ENCODE results near the gene DPP10.

The DPP10 gene

GRCh38 chr2:114789989-114790388, 347.5 kb downstream of the DPP10 start:
- DNase-seq (ENCODE audit: low read depth in 2 of 2): no peak
- no peak overlapping the region for H3K4me3 ChIP-seq (replicated peaks in 1 of 2; ENCODE audit: low read depth in 2 of 2, low read length in 2 of 2)
- TF ChIP-seq CTCF (IDR thresholded peaks at IDR 0.05; ENCODE audit: low read depth, low read length): no peak

GRCh38 chr2:114797540-114797939, 355.1 kb downstream of the DPP10 start:
- no peak for TF ChIP-seq CTCF (IDR thresholded peaks at IDR 0.05; ENCODE audit: low read depth, low read length)
- H3K4me3 ChIP-seq (replicated peaks in 1 of 2; ENCODE audit: low read depth in 2 of 2, low read length in 2 of 2): no peak overlapping the region
- no peak for DNase-seq (ENCODE audit: low read depth in 2 of 2)

GRCh38 chr2:114797942-114798341, 355.5 kb downstream of the DPP10 start:
- H3K4me3 ChIP-seq (replicated peaks in 1 of 2; ENCODE audit: low read depth in 2 of 2, low read length in 2 of 2): no peak overlapping the region
- no peak for DNase-seq (ENCODE audit: low read depth in 2 of 2)
- TF ChIP-seq CTCF (IDR thresholded peaks at IDR 0.05; ENCODE audit: low read depth, low read length): no peak

- DNase-seq (ENCODE audit: low read depth in 2 of 2): no peak
- H3K4me3 ChIP-seq (replicated peaks in 1 of 2; ENCODE audit: low read depth in 2 of 2, low read length in 2 of 2): no peak overlapping the region
- TF ChIP-seq CTCF (IDR thresholded peaks at IDR 0.05; ENCODE audit: low read depth, low read length): no peak
Observed at GRCh38 chr2:114800371-114800770, 357.9 kb downstream of the DPP10 start.

GRCh38 chr2:114805195-114805594, 362.8 kb downstream of the DPP10 start:
- no peak overlapping the region for H3K4me3 ChIP-seq (replicated peaks in 1 of 2; ENCODE audit: low read depth in 2 of 2, low read length in 2 of 2)
- no peak for DNase-seq (ENCODE audit: low read depth in 2 of 2)
- TF ChIP-seq CTCF (IDR thresholded peaks at IDR 0.05; ENCODE audit: low read depth, low read length): no peak

GRCh38 chr2:114810092-114810491, 367.7 kb downstream of the DPP10 start:
- TF ChIP-seq CTCF (IDR thresholded peaks at IDR 0.05; ENCODE audit: low read depth, low read length): no peak
- DNase-seq (ENCODE audit: low read depth in 2 of 2): no peak
- H3K4me3 ChIP-seq (replicated peaks in 1 of 2; ENCODE audit: low read depth in 2 of 2, low read length in 2 of 2): no peak overlapping the region

- TF ChIP-seq CTCF (IDR thresholded peaks at IDR 0.05; ENCODE audit: low read depth, low read length): no peak
- H3K4me3 ChIP-seq (replicated peaks in 1 of 2; ENCODE audit: low read depth in 2 of 2, low read length in 2 of 2): no peak overlapping the region
- DNase-seq (ENCODE audit: low read depth in 2 of 2): no peak
Observed at GRCh38 chr2:114812261-114812660, 369.8 kb downstream of the DPP10 start.

Measured in cardiac fibroblast (primary cell).